Measurements from ENCODE around the gene TBX19.

- TF ChIP-seq CTCF (IDR thresholded peaks at IDR 0.05; ENCODE audit: low read depth, low read length, poor library complexity, severe bottlenecking) (no peak), EZH2phosphoT487 (IDR thresholded peaks at IDR 0.05; ENCODE audit: borderline replicate concordance, low read length) (no peak)
Measured at GRCh38 chr1:168316142-168316541, 35.5 kb downstream of the TBX19 start.

Measured in DOHH2 (cell line).